IMR-90 (cell line): Measurements from ENCODE around the gene PLEKHD1. TPM values are rescaled to one million over a fixed set of nuclear protein-coding genes. Genes with fewer than 3 reads are reported as not detected.

Experiments
- ATAC-seq: fragments of 200-7000 bp; cut with Tn5 transposase; 2 replicates; pipeline ENCODE4 v1.9.1; 2020; ENCODE audit warnings: low read depth, mild to moderate bottlenecking, moderate library complexity
- BruUV-seq: library from RNA; stranded (reverse); fragments of 400-500 nt; replicated peaks from 2 replicates; lab custom pipeline; 2021; lab: Mats Ljungman, UMichigan
- CTCF ChIA-PET: fragments of 300-600 bp; formaldehyde crosslinking; extraction: SDS; loops from one replicate; lab custom pipeline; 2021; ENCODE audit warnings: antibody characterized with exemption; lab: Yijun Ruan, JAX
- POLR2A ChIA-PET: fragments of 300-600 bp; sonication (Branson Sonifier 250); formaldehyde crosslinking; loops from one replicate; lab custom pipeline; 2022; ENCODE audit warnings: antibody characterized with exemption; ENCODE audit not compliant: unreplicated experiment; lab: Charles Lee
- DNase-seq: peaks from one replicate; pipeline ENCODE4 v3.0.0; 2013
- H2AFZ ChIP-seq: replicated peaks from 2 replicates; pipeline ENCODE3; 2013; ENCODE audit warnings: low read length, mild to moderate bottlenecking; ENCODE audit not compliant: poor library complexity
- H2AK5ac ChIP-seq: 2 replicates; pipeline ENCODE4 v1.6.1; 2013; ENCODE audit warnings: low read depth, low read length, inconsistent platforms
- H2AK9ac ChIP-seq: replicated peaks from 2 replicates; pipeline ENCODE3; 2013; ENCODE audit warnings: mild to moderate bottlenecking, low read depth, low read length, moderate library complexity; ENCODE audit not compliant: poor library complexity
- H2BK120ac ChIP-seq: 2 replicates; pipeline ENCODE4 v1.6.1; 2013; ENCODE audit warnings: low read depth, low read length, inconsistent platforms
- H2BK15ac ChIP-seq: 3 replicates; pipeline ENCODE4 v1.6.1; 2013; ENCODE audit warnings: low read depth, low read length, inconsistent platforms
- H2BK20ac ChIP-seq: 2 replicates; pipeline ENCODE4 v1.6.1; 2013; ENCODE audit warnings: low read depth, mild to moderate bottlenecking, inconsistent platforms, low read length, moderate library complexity
- H2BK5ac ChIP-seq: 2 replicates; pipeline ENCODE4 v1.6.1; 2013; ENCODE audit warnings: mild to moderate bottlenecking, low read depth, low read length, inconsistent platforms; ENCODE audit not compliant: poor library complexity, severe bottlenecking
- H3K14ac ChIP-seq: replicated peaks from 2 replicates; pipeline ENCODE4 v1.6.1; 2013; ENCODE audit warnings: low read depth, low read length, inconsistent platforms
- H3K18ac ChIP-seq: 2 replicates; pipeline ENCODE4 v1.6.1; 2013; ENCODE audit warnings: low read depth, low read length, control low read depth
- H3K23ac ChIP-seq: 2 replicates; pipeline ENCODE4 v1.6.1; 2013; ENCODE audit warnings: low read depth, low read length, inconsistent platforms
- H3K27ac ChIP-seq: 2 replicates; pipeline ENCODE4 v1.5.1; 2013; ENCODE audit warnings: mild to moderate bottlenecking, control low read depth, low read length; ENCODE audit not compliant: insufficient read depth
- H3K27me3 ChIP-seq: 2 replicates; pipeline ENCODE4 v1.6.1; 2013; ENCODE audit warnings: low read length; ENCODE audit not compliant: control insufficient read depth, insufficient read depth
- H3K36me3 ChIP-seq: 2 replicates; pipeline ENCODE4 v1.6.1; 2013; ENCODE audit warnings: low read length, mixed read lengths; ENCODE audit not compliant: control insufficient read depth, insufficient read depth
- H3K4ac ChIP-seq: 2 replicates; pipeline ENCODE4 v1.6.1; 2013; ENCODE audit warnings: low read depth, low read length, inconsistent platforms
- H3K4me1 ChIP-seq: 2 replicates; pipeline ENCODE4 v1.6.1; 2013; ENCODE audit warnings: low read length, mixed read lengths; ENCODE audit not compliant: control insufficient read depth, insufficient read depth
- H3K4me2 ChIP-seq: 2 replicates; pipeline ENCODE4 v1.6.1; 2013; ENCODE audit warnings: low read depth, mild to moderate bottlenecking, control low read depth, low read length, moderate library complexity
- H3K4me3 ChIP-seq: 2 replicates; pipeline ENCODE4 v1.5.1; 2013; ENCODE audit warnings: low read depth, mild to moderate bottlenecking, control low read depth, low read length, moderate library complexity; ENCODE audit not compliant: insufficient read depth
- H3K56ac ChIP-seq: 2 replicates; pipeline ENCODE4 v1.6.1; 2013; ENCODE audit warnings: low read length, inconsistent platforms; ENCODE audit not compliant: insufficient read depth; ENCODE audit errors: extremely low read depth
- H3K79me1 ChIP-seq, 2 experiments: 2 replicates each; pipeline ENCODE4 v1.6.1; 2013; ENCODE audit warnings: low read length in 2 of 2, inconsistent platforms in 1 of 2, low read depth in 1 of 2
- H3K9ac ChIP-seq: 2 replicates; pipeline ENCODE4 v1.6.1; 2013; ENCODE audit warnings: low read depth, low read length, control low read depth
- H3K9me1 ChIP-seq: 2 replicates; pipeline ENCODE4 v1.6.1; 2013; ENCODE audit warnings: low read length, inconsistent platforms; ENCODE audit not compliant: insufficient read depth
- H3K9me3 ChIP-seq: 2 replicates; pipeline ENCODE4 v1.6.1; 2013; ENCODE audit warnings: low read length; ENCODE audit not compliant: control insufficient read depth, insufficient read depth
- H4K20me1 ChIP-seq: 2 replicates; pipeline ENCODE4 v1.6.1; 2013; ENCODE audit warnings: low read length, inconsistent platforms; ENCODE audit not compliant: insufficient read depth
- H4K5ac ChIP-seq: 2 replicates; pipeline ENCODE4 v1.6.1; 2013; ENCODE audit warnings: mild to moderate bottlenecking, low read depth, low read length, control low read depth
- H4K8ac ChIP-seq, 2 experiments: 2 replicates each; pipeline ENCODE4 v1.6.1; 2013; ENCODE audit warnings: low read depth in 2 of 2, low read length in 2 of 2, control low read depth in 1 of 2, inconsistent platforms in 1 of 2
- H4K91ac ChIP-seq: 2 replicates; pipeline ENCODE4 v1.6.1; 2013; ENCODE audit warnings: low read depth, low read length, inconsistent platforms; ENCODE audit not compliant: insufficient read depth
- CEBPB ChIP-seq: IDR thresholded peaks from 2 replicates; pipeline ENCODE4 v1.6.1; 2012; ENCODE audit warnings: low read depth, low read length, improper control_type of control experiment
- RFX5 ChIP-seq: IDR thresholded peaks from 2 replicates; pipeline ENCODE4 v1.8.0; 2012; ENCODE audit warnings: low read depth, mild to moderate bottlenecking, low read length, moderate library complexity
- WGBS, 2 experiments: methylation state at CpG; one replicate each; pipeline versions ENCODE4 v1.1.5 to v1.1.7; 2013; ENCODE audit warnings: missing lambda C conversion rate in 2 of 2; ENCODE audit not compliant: insufficient read length in 1 of 2; ENCODE audit errors: extremely low coverage in 2 of 2; 5-methylcytosine and 5-hydroxymethylcytosine counted together
- dilution Hi-C: fragments of 300-500 bp; cut with HindIII; formaldehyde crosslinking; loops from one replicate; pipeline ENCODE4 v1.14.3; 2018; ENCODE audit warnings: low sequenced_read_pairs; ENCODE audit not compliant: unreplicated experiment
- in situ Hi-C: fragments of 300-500 bp; cut with MboI; formaldehyde crosslinking; loops from 3 replicates; pipeline ENCODE4 v1.14.3; 2019; ENCODE audit warnings: low sequenced_read_pairs, inconsistent platforms, mixed read lengths
- intact Hi-C: fragments of 100-400 bp; cut with micrococcal nuclease; formaldehyde crosslinking; loops from 2 replicates; pipeline ENCODE4 v1.10.0; 2022
- polyA plus RNA-seq, 3 experiments: library from polyadenylated mRNA; depleted of rRNA; stranded (reverse); fragments of >200 nt; gene quantifications; 2 replicates each; pipeline ENCODE4 v1.2.3, GENCODE V29; 2012; ENCODE audit warnings: low replicate concordance in 1 of 3
- total RNA-seq: library from RNA; depleted of rRNA; stranded (reverse); fragments of >200 nt; gene quantifications from 2 replicates; pipeline ENCODE4 v1.2.3, GENCODE V29; 2012

The PLEKHD1 gene
- total and polyA plus RNA-seq, 2 of the 4 experiments (the other 2 are of a cell fraction): under 0.01 TPM; not detected in 1

DNA sequence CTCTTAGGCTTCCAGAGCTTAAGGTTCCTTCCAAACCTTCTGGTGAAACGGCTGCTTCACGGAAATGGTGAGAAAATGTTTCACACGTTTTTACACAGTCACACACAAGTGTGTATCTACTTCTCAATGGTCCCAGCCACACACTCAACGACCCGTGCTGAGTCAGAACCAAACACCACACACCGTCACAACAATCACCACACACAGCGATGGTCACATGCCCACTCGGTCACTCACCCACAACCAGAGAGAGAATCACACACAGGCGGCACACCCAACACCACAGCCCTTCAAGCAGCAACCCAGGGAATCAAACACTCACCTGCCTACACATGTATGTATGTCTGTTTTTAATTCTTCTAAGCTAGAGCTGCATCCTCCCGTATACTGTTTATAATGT lies 12.6 kb upstream of the PLEKHD1 start:
- Histone ChIP-seq H3K9me3 (no peaks in the 10 kb centered on the region), H3K9me1 (no peaks in the 10 kb centered on the region; the same call in 1 of the 2 replicates), H2AFZ (no peak overlapping the region), H2BK15ac (no peak overlapping the region), H3K36me3 (no peaks in the 10 kb centered on the region), H3K4me2 (no peak overlapping the region), H3K27me3 (peaks cover 14% of the 10 kb centered on the region), H4K8ac (no peak overlapping the region), H2BK5ac (no peak overlapping the region), H3K9ac (no peak overlapping the region), H3K56ac (no peak overlapping the region), H2BK120ac (no peak overlapping the region), H3K4ac (no peak overlapping the region), H3K4me1 (no peaks in the 10 kb centered on the region; the same call in 1 of the 2 replicates), H2BK20ac (no peak overlapping the region), H3K18ac (no peak overlapping the region), H3K79me1 (no peaks in the 10 kb centered on the region), H3K27ac (no peak overlapping the region), H3K4me3 (no peak overlapping the region), H2AK5ac (no peak overlapping the region), H2AK9ac (no peak overlapping the region), H4K91ac (no peak overlapping the region), H4K5ac (no peak overlapping the region), H4K20me1 (peaks cover 3% of the 10 kb centered on the region; the same call in 1 of the 2 replicates), H3K14ac (no peak overlapping the region), H3K23ac (no peak overlapping the region)
- ChIA-PET POLR2A (no interaction called here), CTCF (interaction anchor here (0.6 kb wide), 1 partner anchor 411 kb away, joined by 3 read pairs; no protein-coding TSS in a partner anchor)
- TF ChIP-seq CEBPB (no peak), RFX5 (no peak)
- intact Hi-C loops (no loop called here), dilution Hi-C loops (no loop called here), in situ Hi-C loops (no loop called here)
- no peak for ATAC-seq
- DNase-seq: no peak
- WGBS, 2 experiments: no CpG with 5 or more reads among the region's 10 CpGs
- BruUV-seq: no TSS peak
